HG03521 (cell line): Measurements from ENCODE around the gene FBP1.
"Not testable (repeated sequence)": the region's sequence is repeated elsewhere in the genome, so short reads cannot be mapped to it uniquely, and the experiment has no call there.

Experiments
- ATAC-seq: cut with Tn5 transposase; IDR thresholded peaks from one replicate; pipeline ENCODE4 v1.9.1; 2021; ENCODE audit warnings: mild to moderate bottlenecking, moderate library complexity; ENCODE audit not compliant: unreplicated experiment

FBP1 gene

DNA sequence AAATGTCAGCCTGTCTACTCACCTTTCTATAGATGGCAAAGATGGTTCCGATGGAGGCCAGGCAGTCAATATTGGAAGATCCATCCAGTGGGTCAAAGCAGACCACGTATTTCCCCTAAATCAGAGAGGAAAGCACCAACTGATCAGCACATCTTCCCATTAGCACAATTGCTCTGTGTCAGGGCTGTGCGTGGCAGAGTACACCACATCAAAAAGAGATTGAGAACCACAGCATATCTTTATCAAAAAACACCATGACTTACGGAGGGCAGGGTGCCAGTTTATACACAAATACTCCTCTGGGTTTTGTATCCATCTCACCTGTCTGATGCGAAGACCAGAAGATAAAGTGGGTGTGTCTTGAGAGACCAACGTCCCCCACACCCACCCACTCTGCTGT, 54.8 kb downstream of the FBP1 start:
- no peak for ATAC-seq

DNA sequence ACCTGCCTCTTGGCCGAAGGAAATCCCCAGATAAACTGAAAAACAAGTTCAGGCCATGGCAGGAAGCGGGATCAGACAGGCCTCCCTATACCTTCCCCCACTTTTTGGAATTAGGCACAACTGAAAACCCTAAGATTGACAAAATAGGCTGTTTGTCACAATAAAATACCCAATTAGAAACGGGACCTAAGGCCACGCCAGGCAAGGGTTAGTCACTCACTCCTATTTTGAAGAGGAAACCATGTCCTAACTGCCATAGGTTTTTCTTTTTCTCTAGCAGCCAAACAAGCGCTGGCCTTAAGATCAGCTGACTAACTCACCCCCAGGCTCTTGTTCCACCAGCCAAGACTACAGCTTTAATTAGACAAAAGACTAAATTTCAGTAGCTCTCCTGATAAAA, 57.6 kb downstream of the FBP1 start:
- no peak for ATAC-seq

DNA sequence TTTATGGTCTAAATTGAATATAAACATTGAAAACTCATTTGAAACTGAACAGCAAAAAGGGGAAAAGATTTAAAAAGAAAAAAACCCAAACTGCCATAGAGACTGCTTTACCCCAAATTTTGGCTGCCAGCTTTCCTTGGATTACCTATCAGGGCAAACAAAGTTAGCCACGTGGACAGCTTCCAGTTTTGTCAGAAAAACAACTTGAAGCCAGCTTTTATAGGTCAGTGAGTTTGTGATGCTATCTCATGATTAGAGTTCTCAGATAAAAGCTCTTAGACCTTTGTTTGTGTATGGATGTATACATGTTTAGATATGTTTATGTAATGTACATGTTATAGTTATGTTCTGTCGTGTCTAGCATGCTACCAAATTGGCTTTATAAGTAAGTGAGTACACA, 61.7 kb downstream of the FBP1 start:
- ATAC-seq, result no peak

DNA sequence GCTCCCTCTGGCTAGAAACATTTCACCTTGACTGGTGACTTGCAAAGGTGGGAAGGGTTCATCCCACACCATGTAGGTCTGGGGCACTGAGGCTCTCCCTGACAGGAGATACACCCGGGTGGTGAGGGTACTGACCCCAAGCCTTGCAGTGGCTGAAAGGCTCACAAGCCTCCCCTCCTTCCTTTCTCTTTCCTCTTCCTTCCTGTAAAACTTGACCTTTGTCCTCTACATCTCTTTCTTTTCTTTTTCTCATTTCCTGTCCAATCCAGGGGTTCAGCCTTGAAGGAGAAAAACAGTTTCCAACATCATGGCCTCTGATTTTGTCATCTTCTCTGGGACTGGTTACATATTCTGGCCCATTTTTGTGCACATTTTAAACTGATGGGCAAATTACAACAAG, 62.3 kb downstream of the FBP1 start:
- ATAC-seq, result no peak

DNA sequence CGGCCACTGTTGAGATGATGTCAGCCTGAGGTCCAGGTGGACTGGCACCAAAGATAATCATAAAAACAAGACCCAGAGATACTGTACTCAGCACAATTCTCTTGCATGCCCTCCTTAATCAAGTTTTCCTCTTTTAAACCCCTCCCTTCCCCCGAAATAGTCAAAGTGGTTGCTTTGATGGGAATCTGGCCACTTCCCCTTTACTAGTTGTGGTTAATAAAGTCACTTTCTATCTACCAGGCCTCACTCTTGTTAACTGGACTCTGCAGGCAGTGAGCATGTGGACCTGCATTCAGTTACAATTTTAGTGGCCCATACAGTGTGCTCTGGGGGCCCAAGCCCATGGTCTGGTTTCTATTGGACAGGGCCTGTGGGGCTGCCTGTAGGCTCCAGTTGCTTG, 63.2 kb downstream of the FBP1 start:
- ATAC-seq, result no peak

DNA sequence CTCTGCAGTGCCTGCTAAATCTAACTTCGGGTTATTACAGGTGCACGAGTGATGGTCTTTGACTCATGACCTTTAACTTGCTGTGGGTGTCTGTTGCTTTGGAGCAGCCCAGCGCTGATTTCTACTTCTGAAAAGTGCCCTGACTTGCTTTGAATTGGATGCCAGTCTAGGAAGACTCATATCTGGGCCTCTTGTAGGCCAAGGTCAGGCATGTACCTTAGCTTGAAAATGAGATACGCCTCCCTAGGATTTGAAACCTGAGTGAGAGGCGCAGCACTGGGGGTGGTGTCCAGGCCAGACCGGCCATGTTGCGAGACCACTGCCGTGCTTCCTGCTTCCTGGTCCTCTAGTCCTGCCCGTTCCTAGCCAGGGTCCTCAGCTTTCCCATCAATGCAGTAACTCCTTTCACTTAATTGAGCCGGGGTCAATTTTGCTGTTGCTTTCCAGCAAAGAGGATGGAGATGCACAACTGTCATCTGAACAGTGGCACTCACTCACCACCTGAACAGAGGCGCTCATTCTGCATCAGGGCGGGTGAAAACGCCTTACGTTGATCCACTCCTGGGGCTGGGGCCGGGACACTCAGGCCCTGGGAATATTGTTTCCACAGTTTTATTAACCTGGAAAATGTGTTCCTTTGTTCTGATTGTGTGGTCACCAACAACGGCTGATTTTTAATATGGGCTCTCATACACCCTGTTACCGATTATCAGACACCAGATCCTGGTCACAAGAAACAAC, 70.2 kb downstream of the FBP1 start:
- no peak for ATAC-seq

DNA sequence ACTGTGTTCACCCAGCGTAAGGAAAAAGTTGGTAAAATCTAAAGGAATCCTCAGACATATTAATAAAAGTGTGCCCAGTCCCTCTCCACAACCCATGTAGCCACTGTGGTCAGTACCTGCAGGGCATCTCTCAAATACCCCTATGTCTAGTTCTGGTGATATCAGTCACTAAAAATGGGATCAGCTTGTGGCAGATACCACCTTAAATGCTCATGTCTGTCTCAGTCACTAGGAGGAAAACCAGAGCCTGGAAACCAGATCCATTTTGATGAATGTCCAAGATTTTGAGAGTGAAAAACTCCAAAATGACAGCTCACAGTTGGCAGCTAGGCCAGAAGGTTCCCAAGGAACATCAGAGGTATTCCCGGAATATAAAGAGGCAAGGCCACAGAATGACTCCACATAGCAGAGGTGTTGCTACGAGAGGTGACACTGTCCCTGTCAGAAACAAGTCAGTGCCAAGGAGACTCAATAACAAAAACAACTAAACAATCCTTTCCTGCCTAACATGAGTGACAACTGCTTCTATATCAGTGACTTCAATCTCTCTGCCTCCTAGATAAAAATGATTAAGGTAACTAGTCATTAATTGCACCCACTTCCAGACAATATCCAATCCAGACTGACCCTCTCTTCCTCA, 70.9 kb downstream of the FBP1 start:
- no peak for ATAC-seq

DNA sequence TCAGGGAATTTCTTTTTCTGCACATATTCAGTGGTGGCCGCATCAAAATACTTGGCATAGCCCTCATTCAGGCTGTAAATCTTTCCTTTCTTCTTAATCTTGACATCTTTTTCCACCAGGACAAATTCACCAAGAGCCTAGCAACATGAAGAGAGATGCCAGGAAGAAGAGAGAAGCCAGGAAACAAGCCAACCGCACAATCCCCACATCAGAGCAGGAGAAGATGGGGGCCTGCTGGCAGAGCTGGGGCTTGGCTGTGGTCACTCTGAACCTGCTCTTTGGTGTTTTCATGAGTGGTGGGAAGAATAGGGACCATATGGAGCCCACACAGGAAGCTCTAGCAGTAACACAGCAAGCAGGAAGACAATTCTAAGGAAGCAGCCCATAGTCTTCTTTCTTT, 72.0 kb downstream of the FBP1 start:
- ATAC-seq, result no peak

DNA sequence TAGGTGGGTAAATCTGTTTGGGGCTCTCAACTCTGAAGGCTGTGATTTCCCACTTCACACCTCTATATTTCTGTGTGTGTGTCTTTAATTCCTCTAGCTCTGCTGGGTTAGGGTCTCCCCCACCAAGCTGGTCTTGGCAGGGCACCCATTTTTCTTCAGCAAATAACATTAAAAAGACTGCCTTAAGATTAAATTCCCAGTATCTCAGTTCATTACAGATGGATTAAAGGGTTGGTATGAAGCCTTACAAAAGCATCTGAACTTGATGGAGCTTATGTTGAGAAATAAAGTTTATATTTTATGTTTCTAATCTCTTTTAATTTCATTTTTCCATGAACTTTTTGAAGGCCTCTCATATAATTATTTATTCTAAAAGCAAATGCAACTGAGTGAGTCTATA, 72.8 kb downstream of the FBP1 start:
- ATAC-seq, result no peak

DNA sequence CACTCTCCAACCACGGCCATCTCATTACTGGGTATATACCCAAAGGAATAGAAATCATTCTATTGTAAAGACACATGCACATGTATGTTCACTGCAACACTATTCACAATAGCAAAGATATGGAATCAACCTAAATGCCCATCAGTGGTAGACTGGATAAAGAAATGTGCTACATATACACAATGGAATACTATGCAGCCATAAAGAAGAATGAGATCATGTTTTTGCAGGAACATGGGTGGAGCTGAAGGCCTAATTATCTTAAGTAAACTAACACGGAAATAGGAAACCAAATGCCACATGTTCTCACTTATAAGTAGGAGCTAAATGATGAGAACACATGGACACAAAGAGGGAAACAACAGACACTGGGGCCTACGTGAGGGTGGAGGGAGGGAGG, 75.0 kb downstream of the FBP1 start:
- not testable (repeated sequence) for ATAC-seq

DNA sequence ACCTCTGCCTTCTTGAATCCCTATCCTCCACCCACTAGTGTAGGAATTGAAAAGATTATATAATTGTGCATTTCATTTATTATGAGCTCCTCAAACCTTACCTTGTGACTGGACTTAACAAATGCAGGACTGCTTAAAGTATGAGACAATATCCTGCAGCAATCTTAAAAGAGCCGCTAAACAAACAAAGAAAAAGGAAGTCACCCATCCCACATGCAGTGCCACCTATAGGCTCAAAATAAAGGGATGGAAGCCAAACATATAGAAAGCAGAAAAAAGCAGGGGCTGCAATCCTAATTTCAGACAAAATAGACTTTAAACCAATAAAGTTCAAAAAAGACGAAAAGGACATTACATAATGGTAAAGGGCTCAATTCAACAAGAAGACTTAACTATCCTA, 75.8 kb downstream of the FBP1 start:
- ATAC-seq, result no peak

DNA sequence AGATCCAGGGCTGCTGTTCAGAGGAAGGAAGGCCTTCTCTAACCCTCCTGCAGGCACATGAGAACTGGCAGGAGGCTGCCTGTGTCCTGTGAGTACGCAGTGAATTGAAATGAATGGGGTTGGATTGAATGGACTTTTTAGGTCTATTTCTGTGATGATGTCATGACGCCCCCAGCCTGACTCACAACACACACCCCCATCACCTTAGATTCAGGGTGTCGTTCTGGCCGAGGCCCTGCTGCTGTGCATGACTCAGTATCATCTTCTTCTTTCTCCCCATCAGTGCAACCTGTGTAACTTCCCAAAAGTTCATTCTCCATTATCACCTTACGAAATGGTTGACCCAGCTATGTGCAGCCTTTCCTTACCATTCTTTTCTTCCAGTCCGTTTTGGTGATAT, 79.1 kb downstream of the FBP1 start:
- no peak for ATAC-seq

DNA sequence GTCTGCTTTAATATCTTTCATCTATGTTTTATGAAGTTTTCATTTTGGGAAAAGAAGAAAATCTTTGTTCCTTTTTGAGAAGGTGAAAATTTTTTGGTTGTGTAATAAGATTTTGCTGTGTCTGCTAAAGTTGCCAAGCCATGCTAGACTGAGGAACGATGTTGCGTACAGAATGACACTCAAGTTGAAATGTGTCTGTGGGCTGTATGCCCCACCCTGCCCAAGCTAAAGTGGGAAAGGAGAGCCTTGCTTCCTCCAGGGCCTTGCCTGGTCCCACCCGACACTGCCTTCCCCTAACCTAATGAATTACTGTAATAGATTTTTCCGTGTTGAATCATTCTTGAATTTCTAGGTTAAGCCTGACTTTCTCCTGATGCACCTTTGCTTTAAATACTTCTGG, 81.9 kb downstream of the FBP1 start:
- ATAC-seq, result no peak

DNA sequence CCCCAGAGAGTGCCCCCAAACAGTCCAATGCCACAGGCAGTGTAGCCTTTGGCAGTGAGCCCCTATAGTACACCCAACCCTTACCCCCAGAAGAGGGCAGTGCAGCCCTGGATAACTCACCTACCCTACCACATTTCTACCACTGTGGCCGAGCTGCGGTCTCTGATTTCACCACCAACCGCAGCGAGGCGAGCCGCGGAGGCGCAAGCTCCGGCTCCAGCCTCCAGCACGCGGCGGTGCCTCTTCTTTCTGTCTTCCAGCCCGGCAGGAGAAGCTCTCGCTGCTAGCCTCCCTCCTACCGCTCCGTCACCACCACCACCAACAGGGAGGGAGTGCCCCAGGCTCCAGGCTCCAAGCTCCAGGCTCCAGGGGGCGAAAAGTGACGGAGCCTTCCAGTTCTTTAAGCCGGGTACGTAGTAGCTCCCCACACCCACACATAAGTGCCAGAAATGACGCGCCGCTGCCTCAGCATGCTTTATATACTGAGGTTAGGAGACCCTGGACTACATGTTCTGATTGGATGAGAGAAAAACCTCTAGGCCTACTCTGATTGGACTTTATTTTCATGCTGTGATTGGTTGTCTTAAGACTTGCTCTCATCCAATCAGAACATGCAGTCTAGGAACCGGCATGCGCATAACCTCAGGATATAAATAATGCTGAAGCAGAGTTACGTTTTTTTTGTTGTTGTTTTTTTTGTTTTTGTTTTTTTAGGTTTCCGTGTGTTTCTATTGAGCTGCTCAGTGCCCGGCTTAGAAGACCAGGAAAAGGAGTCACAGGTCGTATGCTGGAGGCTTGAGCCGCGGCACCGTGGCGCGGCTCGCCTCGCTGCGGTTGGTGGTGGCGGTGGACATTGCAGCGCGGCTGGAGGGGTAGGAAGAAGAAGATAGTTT, 84.6 kb downstream of the FBP1 start, which contains the start of gene PCAT7:
Gene PCAT7, plus strand, starts transcription at position 645 of the 893 bp plus-strand sequence.
- no peak for ATAC-seq

DNA sequence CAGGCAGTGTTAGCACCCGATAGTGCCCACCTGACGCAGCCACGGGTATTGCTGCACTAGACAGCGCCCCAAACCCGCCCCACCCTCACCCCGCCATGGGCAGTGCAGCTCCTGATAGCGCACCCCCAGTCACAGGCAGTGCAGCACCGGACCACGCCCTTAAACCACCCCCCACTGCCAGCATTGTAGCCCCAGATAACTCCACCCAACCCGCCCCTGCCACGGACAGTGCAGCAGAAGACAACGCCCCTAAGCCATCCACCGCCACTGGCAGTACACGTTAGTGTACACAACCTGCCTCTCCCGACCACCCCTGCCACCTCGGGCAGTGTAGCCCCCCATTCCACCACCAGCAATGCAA, 85.3 kb downstream of the FBP1 start:
- no peak for ATAC-seq
